ENCODE measurements around the gene GLS. TPM values are rescaled to one million over a fixed set of nuclear protein-coding genes. Genes with fewer than 3 reads are reported as not detected.
"Not testable (repeated sequence)": the region's sequence is repeated elsewhere in the genome, so short reads cannot be mapped to it uniquely, and the experiment has no call there.

GLS gene
- total RNA-seq, 2 experiments from 2014 or later: 136 to 242 TPM

GRCh38 chr2:190990132-190990531 is 109.5 kb downstream of the GLS start:
- ChIA-PET CTCF (interaction anchor here (1.2 to 1.5 kb wide), 4 partner anchors 8 to 42 kb away, joined by 3 to 4 read pairs (median 4); no protein-coding TSS in a partner anchor), POLR2A (no interaction called here)
- DNase-seq (no peak), ATAC-seq (no peak)
- Mint-ChIP-seq H3K9me3 (ENCODE audit: low read depth) (peaks cover 2% of the 10 kb centered on the region), H3K4me1 (peaks cover 29% of the 10 kb centered on the region), H3K27me3 (no peaks in the 10 kb centered on the region), H3K36me3 (ENCODE audit: low read depth) (peaks cover 87% of the 10 kb centered on the region), H3K4me3 (no peak overlapping the region), H3K27ac (peak overlapping the region; percentile 37)
- intact Hi-C loops (cut with DNase I, micrococcal nuclease): no loop called here

DNA sequence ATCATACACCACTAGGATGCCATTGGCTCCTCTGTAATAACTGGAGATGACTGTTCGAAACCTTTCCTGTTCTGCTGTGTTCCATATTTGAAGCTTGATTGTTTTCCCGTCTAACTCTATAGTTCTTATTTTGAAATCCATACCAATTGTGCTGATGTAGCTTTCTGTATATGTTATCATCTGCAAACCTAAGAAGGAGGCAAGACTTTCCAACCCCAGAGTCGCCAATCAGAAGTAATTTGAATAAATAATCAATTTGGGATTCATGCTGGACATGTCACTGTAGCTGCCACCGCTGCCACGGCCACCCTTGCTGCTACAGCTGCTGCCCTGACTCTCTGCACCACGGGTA is 112.6 kb downstream of the GLS start:
- no peaks in the 10 kb centered on the region for H3K27me3 Mint-ChIP-seq
- no peak for ATAC-seq
- intact Hi-C loops (cut with DNase I, micrococcal nuclease): loop anchor here in 1 of 2 experiments (2.0 kb wide), 1 partner anchor 16 kb away; no protein-coding TSS in a partner anchor
- H3K4me1 Mint-ChIP-seq: peaks cover 34% of the 10 kb centered on the region
- ChIA-PET CTCF (interaction anchor here (1.1 to 1.2 kb wide), 2 partner anchors 23 to 110 kb away, joined by 3 read pairs; no protein-coding TSS in a partner anchor), POLR2A (no interaction called here)
- H3K9me3 Mint-ChIP-seq (ENCODE audit: low read depth): peaks cover 16% of the 10 kb centered on the region
- H3K27ac Mint-ChIP-seq: peak overlapping the region; percentile 28
- no peak for DNase-seq
- peaks cover 90% of the 10 kb centered on the region for H3K36me3 Mint-ChIP-seq (ENCODE audit: low read depth)
- H3K4me3 Mint-ChIP-seq: no peak overlapping the region

DNA sequence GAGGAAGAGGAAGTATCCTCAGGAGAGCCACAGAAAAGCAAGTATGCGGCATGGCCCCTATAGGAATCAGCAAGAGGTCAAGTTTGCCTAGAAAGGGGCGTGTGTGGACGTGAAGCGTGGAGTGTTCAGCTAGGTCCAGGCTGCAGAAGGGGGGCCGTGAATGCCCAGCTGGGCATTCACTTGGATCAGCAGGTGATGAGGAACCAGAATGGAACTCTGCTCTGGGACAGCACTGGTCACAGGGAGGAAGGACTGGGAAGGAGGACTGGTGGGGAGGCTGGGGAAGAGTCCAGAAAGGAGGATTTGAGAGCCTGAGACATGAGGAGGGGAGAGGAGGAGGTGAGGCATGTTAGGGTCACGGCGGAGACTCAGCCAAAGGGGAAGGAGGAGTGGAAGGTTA is 113.5 kb downstream of the GLS start:
- ChIA-PET POLR2A (no interaction called here), CTCF (interaction anchor here (0.9 to 1.2 kb wide), 2 partner anchors 11 to 24 kb away, joined by 3 read pairs; no protein-coding TSS in a partner anchor)
- intact Hi-C loops (cut with DNase I, micrococcal nuclease): no loop called here
- peaks cover 34% of the 10 kb centered on the region for H3K4me1 Mint-ChIP-seq
- H3K36me3 Mint-ChIP-seq (ENCODE audit: low read depth): peaks cover 87% of the 10 kb centered on the region
- H3K27ac Mint-ChIP-seq: peak overlapping the region; percentile 28
- H3K27me3 Mint-ChIP-seq: no peaks in the 10 kb centered on the region
- no peak for ATAC-seq
- DNase-seq: no peak
- H3K9me3 Mint-ChIP-seq (ENCODE audit: low read depth): peaks cover 16% of the 10 kb centered on the region
- no peak overlapping the region for H3K4me3 Mint-ChIP-seq

- intact Hi-C loops (cut with DNase I, micrococcal nuclease): loop anchor here in 1 of 2 experiments (5.0 kb wide), 1 partner anchor 37 kb away; no protein-coding TSS in a partner anchor
- peaks cover 16% of the 10 kb centered on the region for H3K9me3 Mint-ChIP-seq (ENCODE audit: low read depth)
- peaks cover 88% of the 10 kb centered on the region for H3K36me3 Mint-ChIP-seq (ENCODE audit: low read depth)
- POLR2A ChIA-PET, H3K27me3 Mint-ChIP-seq, DNase-seq, H3K4me3 Mint-ChIP-seq, ATAC-seq: not testable (repeated sequence)
- H3K4me1 Mint-ChIP-seq: peaks cover 37% of the 10 kb centered on the region
- peak overlapping the region; percentile 69 for H3K27ac Mint-ChIP-seq
- CTCF ChIA-PET: interaction anchor here (1.0 kb wide), 1 partner anchor 13 kb away, joined by 3 read pairs; no protein-coding TSS in a partner anchor
Observed at GRCh38 chr2:190995315-190995714, 114.7 kb downstream of the GLS start.

DNA sequence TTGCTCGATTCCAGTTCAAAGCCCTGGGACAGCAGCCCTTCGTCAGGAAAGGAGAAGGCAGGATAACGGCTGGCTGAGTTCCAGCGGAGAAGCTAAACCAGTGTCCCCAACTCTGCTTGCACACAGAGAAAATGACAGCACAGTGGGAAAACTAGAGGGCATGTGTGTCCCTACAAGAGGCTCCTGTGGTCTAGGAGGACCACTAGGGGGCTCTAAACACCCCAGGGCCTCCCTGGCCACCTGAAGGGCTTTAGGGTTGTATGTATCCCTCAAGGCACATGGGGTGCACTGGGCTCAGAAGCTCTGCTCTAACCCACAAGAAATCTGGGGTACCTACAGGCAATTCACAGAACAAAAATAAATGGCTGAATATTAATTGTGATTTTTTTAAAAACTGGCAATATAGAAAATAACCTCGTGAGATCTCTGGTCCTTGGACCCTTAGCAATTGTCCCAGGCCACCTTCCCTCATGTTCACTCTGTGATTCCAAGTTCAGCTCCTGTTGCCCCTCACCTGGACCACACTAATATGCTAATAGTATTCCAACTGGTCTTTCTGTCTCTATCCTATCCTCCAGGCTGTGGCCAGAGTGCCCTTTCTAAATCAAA is 115.8 kb downstream of the GLS start:
- Mint-ChIP-seq H3K4me1 (peaks cover 47% of the 10 kb centered on the region), H3K36me3 (ENCODE audit: low read depth) (peaks cover 91% of the 10 kb centered on the region), H3K4me3 (no peak overlapping the region), H3K27me3 (no peaks in the 10 kb centered on the region), H3K27ac (peak overlapping the region; percentile 69), H3K9me3 (ENCODE audit: low read depth) (peaks cover 16% of the 10 kb centered on the region)
- ATAC-seq (no peak), DNase-seq (no peak)
- ChIA-PET CTCF (interaction anchor here (0.7 kb wide), 1 partner anchor 453 kb away, joined by 3 read pairs; no protein-coding TSS in a partner anchor), POLR2A (no interaction called here)
- intact Hi-C loops (cut with DNase I, micrococcal nuclease): loop anchor here in 1 of 2 experiments (5.0 kb wide), 1 partner anchor 36 kb away; no protein-coding TSS in a partner anchor

DNA sequence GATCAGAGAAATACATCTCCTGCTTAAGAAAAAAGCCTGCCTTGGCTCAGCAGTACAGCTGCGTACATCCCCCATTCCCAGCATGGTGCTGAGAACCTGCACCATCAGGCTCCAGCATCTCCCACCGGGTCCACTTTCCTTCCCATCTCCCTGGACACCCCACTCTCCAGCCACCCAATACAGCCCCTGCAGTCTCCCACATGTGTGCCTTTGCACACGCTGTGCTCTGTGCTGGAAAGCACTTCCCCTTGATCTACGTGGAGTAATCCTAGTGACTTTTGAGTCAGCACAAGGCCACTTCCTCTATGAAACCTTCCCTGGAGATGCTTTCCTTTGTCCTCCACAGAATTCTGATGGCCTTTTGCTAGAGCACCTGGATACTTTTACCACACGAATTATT is 116.3 kb downstream of the GLS start:
- intact Hi-C loops (cut with DNase I, micrococcal nuclease): loop anchor here in 1 of 2 experiments (5.0 kb wide), 1 partner anchor 35 kb away; no protein-coding TSS in a partner anchor
- POLR2A ChIA-PET: interaction anchor here (1.7 kb wide), 1 partner anchor 15 kb away, joined by 4 read pairs; no protein-coding TSS in a partner anchor
- peak; percentile 28 for ATAC-seq
- Mint-ChIP-seq H3K9me3 (ENCODE audit: low read depth) (peaks cover 16% of the 10 kb centered on the region), H3K27ac (peak overlapping the region; percentile 69), H3K36me3 (ENCODE audit: low read depth) (peaks cover 96% of the 10 kb centered on the region), H3K27me3 (no peaks in the 10 kb centered on the region), H3K4me1 (peaks cover 49% of the 10 kb centered on the region), H3K4me3 (no peak overlapping the region)
- CTCF ChIA-PET: interaction anchor here (0.7 to 0.9 kb wide), 2 partner anchors 8 to 453 kb away, joined by 3 read pairs; no protein-coding TSS in a partner anchor
- DNase-seq: no peak

- H3K27me3 Mint-ChIP-seq: no peaks in the 10 kb centered on the region
Observed at GRCh38 chr2:190997526-190998113, 117.0 kb downstream of the GLS start.

DNA sequence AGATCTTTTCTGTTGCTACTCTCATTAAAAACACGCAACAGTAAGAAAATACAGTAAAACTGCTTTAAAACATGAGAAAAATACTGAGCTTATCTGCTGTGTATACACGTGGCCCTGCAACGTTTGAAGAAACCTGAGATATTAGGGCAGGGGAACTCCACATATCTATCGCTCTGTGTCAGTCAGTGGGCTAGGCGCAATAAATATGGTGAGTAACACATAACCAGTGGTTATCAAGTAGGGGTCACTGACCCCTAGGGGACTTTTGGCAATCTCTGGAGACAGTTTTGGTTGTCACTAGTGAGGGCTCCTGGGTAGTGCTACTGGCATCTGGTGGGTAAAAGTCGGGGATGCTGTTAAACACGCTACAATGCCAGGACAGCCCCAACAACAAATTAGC is 118.4 kb downstream of the GLS start:
- ATAC-seq: no peak
- ChIA-PET CTCF (interaction anchor here (0.6 kb wide), 1 partner anchor 190 kb away, joined by 3 read pairs; no protein-coding TSS in a partner anchor), POLR2A (no interaction called here)
- Mint-ChIP-seq H3K9me3 (ENCODE audit: low read depth) (peaks cover 26% of the 10 kb centered on the region), H3K4me3 (no peak overlapping the region), H3K27me3 (no peaks in the 10 kb centered on the region), H3K4me1 (peaks cover 55% of the 10 kb centered on the region), H3K36me3 (ENCODE audit: low read depth) (peaks cover 96% of the 10 kb centered on the region), H3K27ac (peak overlapping the region; percentile 64)
- intact Hi-C loops (cut with DNase I, micrococcal nuclease): loop anchor here in 1 of 2 experiments (5.0 kb wide), 1 partner anchor 33 kb away; no protein-coding TSS in a partner anchor
- DNase-seq: no peak

More at GRCh38 chr2:190997526-190998113, 117.0 kb downstream of the GLS start:
- ChIA-PET POLR2A (interaction anchor here (1.7 kb wide), 1 partner anchor 15 kb away, joined by 4 read pairs; no protein-coding TSS in a partner anchor), CTCF (interaction anchor here (0.9 kb wide), 1 partner anchor 8 kb away, joined by 3 read pairs; no protein-coding TSS in a partner anchor)
- DNase-seq: no peak
- no peak overlapping the region for H3K4me3 Mint-ChIP-seq
- intact Hi-C loops (cut with DNase I, micrococcal nuclease): loop anchor here in 1 of 2 experiments (5.0 kb wide), 1 partner anchor 35 kb away; no protein-coding TSS in a partner anchor
- H3K27ac Mint-ChIP-seq: peak overlapping the region; percentile 69
- H3K4me1 Mint-ChIP-seq: peaks cover 51% of the 10 kb centered on the region
- H3K36me3 Mint-ChIP-seq (ENCODE audit: low read depth): peaks cover 96% of the 10 kb centered on the region
- peak; percentile 38 for ATAC-seq
- H3K9me3 Mint-ChIP-seq (ENCODE audit: low read depth): peaks cover 16% of the 10 kb centered on the region

DNA sequence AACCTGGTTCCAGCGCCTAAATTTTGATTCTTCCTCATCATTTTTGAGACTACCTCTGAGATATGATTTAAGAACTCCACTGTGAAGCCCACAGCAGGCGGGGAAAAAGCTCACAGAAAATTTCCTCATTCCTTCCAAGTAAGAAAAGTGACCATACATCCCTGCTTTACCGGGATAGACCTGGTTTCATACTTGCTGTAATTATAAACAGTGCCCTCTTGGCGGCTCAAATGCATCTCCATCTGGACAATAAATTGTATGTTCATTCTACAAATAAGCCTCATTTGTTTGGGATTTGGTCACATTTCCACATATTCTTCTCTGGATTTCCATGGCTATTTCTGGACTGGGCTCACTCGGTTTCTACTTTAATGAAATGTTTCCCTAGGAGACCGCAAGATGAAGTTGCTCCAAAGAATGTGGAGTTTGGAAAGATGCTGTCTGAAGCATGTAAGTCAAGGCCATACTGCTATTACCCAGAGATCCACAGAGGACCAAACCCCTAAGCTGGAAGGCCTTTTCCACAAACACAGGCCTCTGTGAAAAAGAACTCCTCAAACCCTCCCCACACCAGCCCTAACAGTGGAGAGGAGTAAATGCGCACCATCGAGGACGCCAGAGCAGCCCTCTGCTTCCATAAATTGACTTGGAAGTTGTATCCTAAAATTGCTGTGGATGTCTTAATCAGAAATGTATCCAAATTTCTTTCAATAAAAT is 119.5 kb downstream of the GLS start:
- intact Hi-C loops (cut with DNase I, micrococcal nuclease): loop anchor here (2.0 to 5.0 kb wide), 4 partner anchors 25 to 103 kb away; no protein-coding TSS in a partner anchor
- no peak overlapping the region for H3K27ac Mint-ChIP-seq

DNA sequence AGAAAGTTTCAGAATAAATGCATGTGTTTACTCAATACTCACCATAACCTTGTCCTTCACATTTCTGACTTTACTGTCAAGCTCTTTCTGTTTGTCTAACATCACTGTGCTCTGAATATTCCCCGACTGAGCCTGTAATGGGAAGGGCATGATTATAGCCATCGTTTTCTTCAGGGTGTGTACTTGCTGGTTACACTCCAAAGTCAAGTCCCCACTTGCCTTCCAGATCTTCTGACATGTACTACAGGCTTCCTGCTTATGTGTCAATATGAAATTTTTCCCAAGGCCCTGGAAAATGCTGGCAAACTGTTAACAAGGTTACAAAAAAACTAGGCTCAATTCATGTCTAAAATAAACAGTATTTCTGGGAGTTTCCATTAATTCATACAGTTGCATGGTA is 120.4 kb downstream of the GLS start:
- peaks cover 97% of the 10 kb centered on the region for H3K36me3 Mint-ChIP-seq (ENCODE audit: low read depth)

More for the DNA sequence above, 119.5 kb downstream of the GLS start:
- CTCF ChIA-PET: interaction anchor here (0.9 kb wide), 1 partner anchor 15 kb away, joined by 3 read pairs; no protein-coding TSS in a partner anchor
- no peaks in the 10 kb centered on the region for H3K27me3 Mint-ChIP-seq
- ATAC-seq (no peak), DNase-seq (no peak)
- H3K4me3 Mint-ChIP-seq: no peak overlapping the region
- H3K36me3 Mint-ChIP-seq (ENCODE audit: low read depth): peaks cover 97% of the 10 kb centered on the region
- H3K4me1 Mint-ChIP-seq: peaks cover 61% of the 10 kb centered on the region
- POLR2A ChIA-PET: no interaction called here
- peaks cover 31% of the 10 kb centered on the region for H3K9me3 Mint-ChIP-seq (ENCODE audit: low read depth)

More for the DNA sequence above, 120.4 kb downstream of the GLS start:
- Mint-ChIP-seq H3K4me3 (no peak overlapping the region), H3K4me1 (peaks cover 56% of the 10 kb centered on the region), H3K27me3 (no peaks in the 10 kb centered on the region), H3K27ac (peak overlapping the region; percentile 56), H3K9me3 (ENCODE audit: low read depth) (peaks cover 24% of the 10 kb centered on the region)
- ChIA-PET POLR2A (no interaction called here), CTCF (no interaction called here)
- intact Hi-C loops (cut with DNase I, micrococcal nuclease): loop anchor here in 1 of 2 experiments (2.0 to 5.0 kb wide), 3 partner anchors 26 to 104 kb away; no protein-coding TSS in a partner anchor
- no peak for DNase-seq
- ATAC-seq: no peak

All from activated CD4-positive, alpha-beta T cell treated with anti-CD3 and anti-CD28 coated beads for 36 hours (primary cell).